HCT116 (cell line): ENCODE results near the gene SLC2A5. TPM values are rescaled to one million over a fixed set of nuclear protein-coding genes. Genes with fewer than 3 reads are reported as not detected.

Experiments
- ATAC-seq: fragments of 200-7000 bp; cut with Tn5 transposase; 2 replicates; pipeline ENCODE4 v1.9.1; 2020; ENCODE audit warnings: mild to moderate bottlenecking, moderate library complexity
- BruUV-seq: library from RNA; stranded (reverse); fragments of 400-500 nt; replicated peaks from 2 replicates; lab custom pipeline; 2021; lab: Mats Ljungman, UMichigan
- CTCF ChIA-PET: fragments of 300-600 bp; sonication (Branson Sonifier 250); formaldehyde crosslinking; loops from one replicate; lab custom pipeline; 2021; ENCODE audit warnings: antibody characterized with exemption; lab: Charles Lee
- POLR2A ChIA-PET: fragments of 300-600, 350-600 bp; sonication (Branson Sonifier 250); formaldehyde crosslinking; loops from one replicate; lab custom pipeline; 2021; ENCODE audit warnings: antibody characterized with exemption; lab: Charles Lee
- RAD21 ChIA-PET, 2 experiments: fragments of 300-600 bp; sonication (Branson Sonifier 250); formaldehyde crosslinking; loops; one replicate each; lab custom pipeline; 2023; ENCODE audit warnings: low total read pairs in 2 of 2; ENCODE audit not compliant: uncharacterized antibody in 2 of 2, unreplicated experiment in 2 of 2, low non-redundant PET in 1 of 2; lab: Charles Lee
- DNase-seq: peaks from one replicate; pipeline ENCODE4 v3.0.0-alpha.2; 2010; ENCODE audit warnings: low read depth, low spot score
- H2AFZ ChIP-seq: fragments of 200-600 bp; shearing (Covaris generic), sonication (generic); 2 replicates; pipeline ENCODE4 v1.6.1; 2017; ENCODE audit warnings: low read depth, mixed run types, mixed read lengths, antibody characterized with exemption, low read length; ENCODE audit not compliant: poor library complexity, severe bottlenecking
- H3K27ac ChIP-seq: 2 replicates; pipeline ENCODE4 v1.5.1; 2012; ENCODE audit warnings: low read depth, low read length
- H3K27me3 ChIP-seq: fragments of 200-600 bp; sonication (generic); 2 replicates; pipeline ENCODE4 v1.6.1; 2016; ENCODE audit warnings: mixed run types, low read length, mixed read lengths; ENCODE audit not compliant: insufficient read depth
- H3K36me3 ChIP-seq, 2 experiments: fragments of 200-500 bp in 1 of 2; fragments of 200-600 bp in 1 of 2; sonication (Bioruptor generic) in 1 of 2; sonication (generic) in 1 of 2; 2 replicates each; pipeline versions ENCODE4 v1.5.1 to v1.6.1; 2014 to 2016; ENCODE audit warnings: low read length in 2 of 2, inconsistent platforms in 1 of 2, mixed read lengths in 1 of 2, mixed run types in 1 of 2; ENCODE audit not compliant: insufficient read depth in 2 of 2, control insufficient read depth in 1 of 2
- H3K4me1 ChIP-seq, 2 experiments: fragments of 200-600 bp in 1 of 2; sonication (generic) in 1 of 2; 2 replicates each; pipeline versions ENCODE4 v1.5.1 to v1.6.1; 2012 to 2017; ENCODE audit warnings: low read length in 2 of 2, inconsistent platforms in 1 of 2, mild to moderate bottlenecking in 1 of 2, mixed read lengths in 1 of 2, mixed run types in 1 of 2, moderate library complexity in 1 of 2; ENCODE audit not compliant: insufficient read depth in 2 of 2, control insufficient read depth in 1 of 2
- H3K4me2 ChIP-seq: fragments of 200-600 bp; sonication (generic); 2 replicates; pipeline ENCODE4 v1.6.1; 2017; ENCODE audit warnings: mixed run types, low read length, mixed read lengths
- H3K4me3 ChIP-seq, 2 experiments: fragments of 200-600 bp in 1 of 2; sonication (generic) in 1 of 2; replicated peaks in 1 of 2; 2 replicates each; pipeline ENCODE4 v1.5.1; 2011 to 2016; ENCODE audit warnings: low read length in 2 of 2, control low read depth in 1 of 2, low read depth in 1 of 2, mild to moderate bottlenecking in 1 of 2, mixed read lengths in 1 of 2, mixed run types in 1 of 2
- H3K79me2 ChIP-seq: fragments of 200-600 bp; sonication (generic); 2 replicates; pipeline ENCODE4 v1.6.1; 2017; ENCODE audit warnings: mild to moderate bottlenecking, mixed run types, low read length, moderate library complexity, mixed read lengths; ENCODE audit not compliant: insufficient read depth
- H3K9ac ChIP-seq: fragments of 200-600 bp; sonication (generic); 2 replicates; pipeline ENCODE4 v1.6.1; 2016; ENCODE audit warnings: low read length, mixed read lengths
- H3K9me2 ChIP-seq: fragments of 200-600 bp; sonication (generic), shearing (Covaris generic); 2 replicates; pipeline ENCODE4 v1.6.1; 2017; ENCODE audit warnings: mixed run types, mild to moderate bottlenecking, moderate library complexity; ENCODE audit not compliant: insufficient read depth
- H3K9me3 ChIP-seq, 2 experiments: fragments of 200-500 bp in 1 of 2; fragments of 200-600 bp in 1 of 2; sonication (Bioruptor generic) in 1 of 2; sonication (generic) in 1 of 2; 2 replicates each; pipeline ENCODE4 v1.6.1; 2014 to 2017; ENCODE audit warnings: low read length in 2 of 2, mixed read lengths in 2 of 2, inconsistent platforms in 1 of 2, low read depth in 1 of 2, mild to moderate bottlenecking in 1 of 2, mixed run types in 1 of 2, moderate library complexity in 1 of 2; ENCODE audit not compliant: control insufficient read depth in 1 of 2, insufficient read depth in 1 of 2
- H4K20me1 ChIP-seq: fragments of 200-600 bp; sonication (generic), shearing (Covaris generic); 2 replicates; pipeline ENCODE4 v1.6.1; 2017; ENCODE audit warnings: mixed run types, mild to moderate bottlenecking, moderate library complexity; ENCODE audit not compliant: insufficient read depth
- ATF3 ChIP-seq: IDR thresholded peaks from 2 replicates; pipeline ENCODE4 v1.6.1; 2012
- CBX3 ChIP-seq: IDR thresholded peaks from 2 replicates; pipeline ENCODE4 v1.6.1; 2012; ENCODE audit warnings: low read depth
- EGR1 ChIP-seq: IDR thresholded peaks from 2 replicates; pipeline ENCODE4 v1.6.1; 2012; ENCODE audit warnings: low read depth
- ELF1 ChIP-seq: IDR thresholded peaks from 2 replicates; pipeline ENCODE4 v1.6.1; 2012; ENCODE audit warnings: low read depth, borderline replicate concordance
- EZH2 ChIP-seq: fragments of 200-600 bp; sonication (generic); IDR thresholded peaks from 2 replicates; pipeline ENCODE4 v1.6.1; 2017; ENCODE audit warnings: antibody characterized with exemption, mixed run types
- EZH2phosphoT487 ChIP-seq: fragments of 200-600 bp; IDR thresholded peaks from 2 replicates; pipeline ENCODE4 v1.6.1; 2018; ENCODE audit warnings: antibody characterized with exemption, borderline replicate concordance
- FOSL1 ChIP-seq: IDR thresholded peaks from 2 replicates; pipeline ENCODE4 v1.6.1; 2012; ENCODE audit warnings: low read depth
- JUND ChIP-seq: IDR thresholded peaks from 2 replicates; pipeline ENCODE4 v1.6.1; 2012
- MAX ChIP-seq: IDR thresholded peaks from 2 replicates; pipeline ENCODE4 v1.6.1; 2012
- POLR2A ChIP-seq: IDR thresholded peaks from 2 replicates; pipeline ENCODE4 v1.7.0; 2011; ENCODE audit warnings: borderline replicate concordance; ENCODE audit not compliant: insufficient read depth, insufficient read length; ENCODE audit errors: extremely low read depth
- POLR2AphosphoS5 ChIP-seq: IDR thresholded peaks from 2 replicates; pipeline ENCODE4 v1.6.1; 2011; ENCODE audit warnings: mild to moderate bottlenecking, low read depth, low read length, moderate library complexity
- RAD21 ChIP-seq: IDR thresholded peaks from 2 replicates; pipeline ENCODE4 v1.6.1; 2012; ENCODE audit warnings: low read depth, mild to moderate bottlenecking
- SIN3A ChIP-seq: IDR thresholded peaks from 2 replicates; pipeline ENCODE4 v1.6.1; 2012; ENCODE audit warnings: low read depth
- SP1 ChIP-seq: IDR thresholded peaks from 2 replicates; pipeline ENCODE4 v1.6.1; 2012; ENCODE audit warnings: low read depth
- SRF ChIP-seq: IDR thresholded peaks from 2 replicates; pipeline ENCODE4 v1.6.1; 2012; ENCODE audit warnings: low read depth
- YY1 ChIP-seq: IDR thresholded peaks from 2 replicates; pipeline ENCODE4 v1.6.1; 2011; ENCODE audit warnings: low read length, low read depth, moderate library complexity, mild to moderate bottlenecking; ENCODE audit not compliant: insufficient replicate concordance; ENCODE audit errors: extremely low read depth
- ZFX ChIP-seq: fragments of 450-650 bp; IDR thresholded peaks from 2 replicates; pipeline ENCODE4 v1.6.1; 2017
- ZNF274 ChIP-seq: fragments of 200-500 bp; sonication (Bioruptor generic); IDR thresholded peaks from 2 replicates; pipeline ENCODE4 v1.6.1; 2014; ENCODE audit warnings: mild to moderate bottlenecking, low read depth, low read length, inconsistent platforms
- intact Hi-C: fragments of 100-400 bp; cut with micrococcal nuclease; formaldehyde crosslinking; loops from 2 replicates; pipeline ENCODE4 v1.10.0; 2022
- total RNA-seq: library from RNA; stranded (reverse); gene quantifications from one replicate; pipeline ENCODE4 v1.2.1, GENCODE V29; 2021; ENCODE audit not compliant: unreplicated experiment
- TF ChIP-seq, protein P1 (sequence below): IDR thresholded peaks from 2 replicates; pipeline ENCODE4 v1.6.1; 2012; ENCODE audit warnings: low read depth
- TF ChIP-seq, protein P2 (sequence below): IDR thresholded peaks from 2 replicates; pipeline ENCODE4 v1.6.1; 2011; ENCODE audit warnings: mild to moderate bottlenecking, low read length, moderate library complexity; ENCODE audit not compliant: insufficient replicate concordance; ENCODE audit errors: extremely low read depth

Gene SLC2A5
- total RNA-seq, 1 experiment from 2014 or later: not detected

DNA sequence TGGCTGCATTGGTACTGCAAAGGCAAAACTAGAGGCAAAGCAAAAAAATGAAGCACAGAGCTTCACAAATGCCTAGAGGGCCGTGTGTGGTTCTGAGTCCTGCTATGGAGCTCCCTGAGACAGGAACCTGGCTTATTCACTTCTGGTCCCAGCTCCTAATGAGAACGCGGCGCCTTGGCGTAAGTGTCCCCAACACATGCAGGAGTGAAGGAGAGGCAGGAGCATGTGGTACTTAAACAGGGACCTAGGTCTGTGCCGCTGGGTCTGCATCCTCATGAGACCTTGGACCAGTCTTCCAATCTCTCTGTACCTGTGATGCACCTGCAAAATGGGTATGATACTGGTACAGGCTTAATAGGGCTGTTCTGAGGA, 28.8 kb downstream of the SLC2A5 start:
- no peaks in the 10 kb centered on the region for H3K27me3 ChIP-seq
- TF ChIP-seq FOSL1: no peak
- no peak for TF ChIP-seq ZFX
- TF ChIP-seq YY1: no peak
- TF ChIP-seq EZH2: no peak
- TF ChIP-seq JUND: no peak
- no peak for TF ChIP-seq SIN3A
- no peak for TF ChIP-seq SP1
- TF ChIP-seq EZH2phosphoT487: no peak
- TF ChIP-seq, protein P1, sequence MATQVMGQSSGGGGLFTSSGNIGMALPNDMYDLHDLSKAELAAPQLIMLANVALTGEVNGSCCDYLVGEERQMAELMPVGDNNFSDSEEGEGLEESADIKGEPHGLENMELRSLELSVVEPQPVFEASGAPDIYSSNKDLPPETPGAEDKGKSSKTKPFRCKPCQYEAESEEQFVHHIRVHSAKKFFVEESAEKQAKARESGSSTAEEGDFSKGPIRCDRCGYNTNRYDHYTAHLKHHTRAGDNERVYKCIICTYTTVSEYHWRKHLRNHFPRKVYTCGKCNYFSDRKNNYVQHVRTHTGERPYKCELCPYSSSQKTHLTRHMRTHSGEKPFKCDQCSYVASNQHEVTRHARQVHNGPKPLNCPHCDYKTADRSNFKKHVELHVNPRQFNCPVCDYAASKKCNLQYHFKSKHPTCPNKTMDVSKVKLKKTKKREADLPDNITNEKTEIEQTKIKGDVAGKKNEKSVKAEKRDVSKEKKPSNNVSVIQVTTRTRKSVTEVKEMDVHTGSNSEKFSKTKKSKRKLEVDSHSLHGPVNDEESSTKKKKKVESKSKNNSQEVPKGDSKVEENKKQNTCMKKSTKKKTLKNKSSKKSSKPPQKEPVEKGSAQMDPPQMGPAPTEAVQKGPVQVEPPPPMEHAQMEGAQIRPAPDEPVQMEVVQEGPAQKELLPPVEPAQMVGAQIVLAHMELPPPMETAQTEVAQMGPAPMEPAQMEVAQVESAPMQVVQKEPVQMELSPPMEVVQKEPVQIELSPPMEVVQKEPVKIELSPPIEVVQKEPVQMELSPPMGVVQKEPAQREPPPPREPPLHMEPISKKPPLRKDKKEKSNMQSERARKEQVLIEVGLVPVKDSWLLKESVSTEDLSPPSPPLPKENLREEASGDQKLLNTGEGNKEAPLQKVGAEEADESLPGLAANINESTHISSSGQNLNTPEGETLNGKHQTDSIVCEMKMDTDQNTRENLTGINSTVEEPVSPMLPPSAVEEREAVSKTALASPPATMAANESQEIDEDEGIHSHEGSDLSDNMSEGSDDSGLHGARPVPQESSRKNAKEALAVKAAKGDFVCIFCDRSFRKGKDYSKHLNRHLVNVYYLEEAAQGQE: no peak
- TF ChIP-seq ZNF274: no peak
- TF ChIP-seq POLR2AphosphoS5: no peak
- TF ChIP-seq, protein P2, sequence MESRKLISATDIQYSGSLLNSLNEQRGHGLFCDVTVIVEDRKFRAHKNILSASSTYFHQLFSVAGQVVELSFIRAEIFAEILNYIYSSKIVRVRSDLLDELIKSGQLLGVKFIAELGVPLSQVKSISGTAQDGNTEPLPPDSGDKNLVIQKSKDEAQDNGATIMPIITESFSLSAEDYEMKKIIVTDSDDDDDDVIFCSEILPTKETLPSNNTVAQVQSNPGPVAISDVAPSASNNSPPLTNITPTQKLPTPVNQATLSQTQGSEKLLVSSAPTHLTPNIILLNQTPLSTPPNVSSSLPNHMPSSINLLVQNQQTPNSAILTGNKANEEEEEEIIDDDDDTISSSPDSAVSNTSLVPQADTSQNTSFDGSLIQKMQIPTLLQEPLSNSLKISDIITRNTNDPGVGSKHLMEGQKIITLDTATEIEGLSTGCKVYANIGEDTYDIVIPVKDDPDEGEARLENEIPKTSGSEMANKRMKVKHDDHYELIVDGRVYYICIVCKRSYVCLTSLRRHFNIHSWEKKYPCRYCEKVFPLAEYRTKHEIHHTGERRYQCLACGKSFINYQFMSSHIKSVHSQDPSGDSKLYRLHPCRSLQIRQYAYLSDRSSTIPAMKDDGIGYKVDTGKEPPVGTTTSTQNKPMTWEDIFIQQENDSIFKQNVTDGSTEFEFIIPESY: no peak
- TF ChIP-seq ELF1: no peak
- no peak for TF ChIP-seq RAD21
- TF ChIP-seq ATF3: no peak
- TF ChIP-seq POLR2A: no peak
- TF ChIP-seq SRF: no peak
- TF ChIP-seq EGR1: no peak
- TF ChIP-seq CBX3: no peak
- no peak for TF ChIP-seq MAX
- no peak overlapping the region for H3K4me2 ChIP-seq
- H3K9me3 ChIP-seq: peaks cover 0 to 5% of the 10 kb centered on the region in 2 experiments; a peak in 1 of 4 replicates
- ChIA-PET POLR2A (no interaction called here), CTCF (no interaction called here), RAD21 (no interaction called here)
- no peaks in the 10 kb centered on the region for H3K9me2 ChIP-seq
- no peaks in the 10 kb centered on the region for H4K20me1 ChIP-seq
- H2AFZ ChIP-seq: no peak overlapping the region
- no peaks in the 10 kb centered on the region for H3K4me1 ChIP-seq
- no peaks in the 10 kb centered on the region for H3K36me3 ChIP-seq
- no peak overlapping the region for H3K27ac ChIP-seq
- DNase-seq (no peak), ATAC-seq (no peak)
- no TSS peak for BruUV-seq
- no peaks in the 10 kb centered on the region for H3K79me2 ChIP-seq
- intact Hi-C loops: no loop called here
- H3K9ac ChIP-seq: no peak overlapping the region
- no peak overlapping the region for H3K4me3 ChIP-seq
